Liver (tissue), 9 donors: ENCODE results near the gene OR2D3. TPM values are rescaled to one million over a fixed set of nuclear protein-coding genes. Genes with fewer than 3 reads are reported as not detected.

Experiments
- DNase-seq: peaks from one replicate; pipeline ENCODE4 v3.0.0-alpha.2; 2017; ENCODE audit warnings: low spot score
- H3K27ac ChIP-seq, 2 donors: one replicate each; pipeline ENCODE4 v1.7.0; 2013; ENCODE audit warnings: inconsistent platforms in 2 of 2, low read length in 2 of 2, control low read depth in 1 of 2, low read depth in 1 of 2, mild to moderate bottlenecking in 1 of 2
- H3K27me3 ChIP-seq, 4 donors: one replicate each; pipeline versions ENCODE4 v1.6.1 to v1.7.0; 2013; ENCODE audit warnings: low read length in 3 of 4, inconsistent platforms in 1 of 4, mild to moderate bottlenecking in 1 of 4, moderate library complexity in 1 of 4; ENCODE audit not compliant: control insufficient read depth in 4 of 4, insufficient read depth in 4 of 4
- H3K36me3 ChIP-seq, 4 donors: one replicate each; pipeline versions ENCODE4 v1.6.1 to v1.7.0; 2013; ENCODE audit warnings: low read length in 3 of 4, mild to moderate bottlenecking in 3 of 4, low read depth in 1 of 4, moderate library complexity in 1 of 4; ENCODE audit not compliant: control insufficient read depth in 4 of 4, insufficient read depth in 3 of 4
- H3K4me1 ChIP-seq, 4 donors: one replicate each; pipeline versions ENCODE4 v1.6.1 to v1.7.0; 2013; ENCODE audit warnings: low read length in 3 of 4, mild to moderate bottlenecking in 3 of 4, moderate library complexity in 1 of 4; ENCODE audit not compliant: control insufficient read depth in 4 of 4, insufficient read depth in 4 of 4
- H3K4me3 ChIP-seq, 3 donors: one replicate each; pipeline versions ENCODE4 v1.6.1 to v1.7.0; 2013; ENCODE audit warnings: low read length in 3 of 3, control low read depth in 1 of 3, low read depth in 1 of 3, mild to moderate bottlenecking in 1 of 3
- H3K9ac ChIP-seq, 2 donors: one replicate each; pipeline ENCODE4 v1.7.0; 2013; ENCODE audit warnings: low read length in 2 of 2, mild to moderate bottlenecking in 2 of 2, moderate library complexity in 2 of 2, control low read depth in 1 of 2, low read depth in 1 of 2
- H3K9me3 ChIP-seq, 4 donors: one replicate each; pipeline versions ENCODE4 v1.6.1 to v1.7.0; 2013; ENCODE audit warnings: low read length in 3 of 4; ENCODE audit not compliant: control insufficient read depth in 4 of 4
- ATF3 ChIP-seq: IDR thresholded peaks from 2 replicates; pipeline ENCODE4 v1.6.1; 2016; ENCODE audit warnings: antibody characterized with exemption
- EGR1 ChIP-seq, 2 donors: IDR thresholded peaks; 2 replicates each; pipeline ENCODE4 v1.6.1; 2016 to 2018; ENCODE audit warnings: antibody characterized with exemption in 2 of 2, low read depth in 2 of 2
- FOXA1 ChIP-seq: IDR thresholded peaks from 2 replicates; pipeline ENCODE4 v1.6.1; 2016; ENCODE audit warnings: antibody characterized with exemption
- FOXA2 ChIP-seq: IDR thresholded peaks from 2 replicates; pipeline ENCODE4 v1.6.1; 2016; ENCODE audit warnings: antibody characterized with exemption
- GABPA ChIP-seq, 2 donors: IDR thresholded peaks in 1 of 2; conservative IDR thresholded peaks in 1 of 2; 2 replicates each; pipeline ENCODE4 v1.6.1; 2016; ENCODE audit warnings: antibody characterized with exemption in 2 of 2, mild to moderate bottlenecking in 1 of 2, moderate library complexity in 1 of 2
- HNF4A ChIP-seq, 2 donors: conservative IDR thresholded peaks; 2 replicates each; pipeline ENCODE4 v1.6.1; 2016; ENCODE audit warnings: antibody characterized with exemption in 2 of 2, mild to moderate bottlenecking in 2 of 2
- HNF4G ChIP-seq: IDR thresholded peaks from 2 replicates; pipeline ENCODE4 v1.6.1; 2016; ENCODE audit warnings: antibody characterized with exemption
- NR2F2 ChIP-seq: IDR thresholded peaks from 2 replicates; pipeline ENCODE4 v1.6.1; 2016; ENCODE audit warnings: antibody characterized with exemption
- RAD21 ChIP-seq, 2 donors: IDR thresholded peaks; 2 replicates each; pipeline ENCODE4 v1.6.1; 2016; ENCODE audit warnings: antibody characterized with exemption in 2 of 2, mild to moderate bottlenecking in 2 of 2
- REST ChIP-seq: IDR thresholded peaks from 2 replicates; pipeline ENCODE4 v1.6.1; 2016; ENCODE audit warnings: antibody characterized with exemption, mild to moderate bottlenecking
- RXRA ChIP-seq, 2 donors: IDR thresholded peaks; 2 replicates each; pipeline ENCODE4 v1.6.1; 2017 to 2018; ENCODE audit warnings: antibody characterized with exemption in 2 of 2, mild to moderate bottlenecking in 1 of 2
- SP1 ChIP-seq: IDR thresholded peaks from 2 replicates; pipeline ENCODE4 v1.6.1; 2018; ENCODE audit warnings: antibody characterized with exemption, mild to moderate bottlenecking
- TAF1 ChIP-seq: conservative IDR thresholded peaks from 2 replicates; pipeline ENCODE4 v1.6.1; 2016; ENCODE audit warnings: antibody characterized with exemption, mild to moderate bottlenecking
- YY1 ChIP-seq: IDR thresholded peaks from 2 replicates; pipeline ENCODE4 v1.6.1; 2016; ENCODE audit warnings: antibody characterized with exemption, mild to moderate bottlenecking
- WGBS: extraction: QIAGEN DNeasy Blood & Tissue Kit; methylation state at CpG from one replicate; pipeline ENCODE4 v1.1.7; 2013; 5-methylcytosine and 5-hydroxymethylcytosine counted together
- polyA plus RNA-seq, 2 donors: library from polyadenylated mRNA; stranded (reverse) in 1 of 2; unstranded in 1 of 2; fragments of 200-250 nt in 1 of 2; fragments of >200 nt in 1 of 2; fragmentation: Nextera tagmentation in 1 of 2; extraction: Ambion mirVana in 1 of 2; gene quantifications; one replicate each; pipeline versions ENCODE4 v1.2.1 to v1.2.3, GENCODE V29; 2013 to 2015
- total RNA-seq, 2 donors: library from RNA; depleted of rRNA; stranded (reverse); fragments of >200 nt; gene quantifications; one replicate each; pipeline ENCODE4 v1.2.3, GENCODE V29; 2014
- TF ChIP-seq, protein P1 (sequence below): IDR thresholded peaks from 2 replicates; pipeline ENCODE4 v1.6.1; 2016; ENCODE audit warnings: antibody characterized with exemption
- TF ChIP-seq, protein P2 (sequence below): IDR thresholded peaks from 2 replicates; pipeline ENCODE4 v1.6.1; 2016; ENCODE audit warnings: antibody characterized with exemption
- donor health status: healthy.
- donor health status: healthy.
- donor health status: healthy.
- donor health status: healthy.
- donor health status: healthy.

OR2D3 gene
- total and polyA plus RNA-seq, 4 donors, result not detected

GRCh38 chr11:6928916-6929315, 8.1 kb downstream of the OR2D3 start:
- H3K9ac ChIP-seq, result no peak overlapping the region
- no peak overlapping the region for H3K4me3 ChIP-seq
- no peak for DNase-seq
- TF ChIP-seq HNF4G, result no peak
- TF ChIP-seq RAD21 (IDR thresholded peaks at IDR 0.05), result no peak
- TF ChIP-seq NR2F2, result no peak
- TF ChIP-seq REST, result no peak
- TF ChIP-seq EGR1 (IDR thresholded peaks at IDR 0.05; ENCODE audit: low read depth in 2 of 2), result no peak
- TF ChIP-seq, protein P1, sequence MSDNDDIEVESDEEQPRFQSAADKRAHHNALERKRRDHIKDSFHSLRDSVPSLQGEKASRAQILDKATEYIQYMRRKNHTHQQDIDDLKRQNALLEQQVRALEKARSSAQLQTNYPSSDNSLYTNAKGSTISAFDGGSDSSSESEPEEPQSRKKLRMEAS, result no peak
- TF ChIP-seq FOXA1, result no peak
- TF ChIP-seq HNF4A (conservative IDR thresholded peaks at IDR 0.05), result no peak
- no peak for TF ChIP-seq GABPA (IDR thresholded peaks at IDR 0.05 in 1 of 2, conservative IDR thresholded peaks at IDR 0.05 in 1 of 2)
- TF ChIP-seq TAF1, result no peak
- TF ChIP-seq RXRA (IDR thresholded peaks at IDR 0.05), result no peak
- TF ChIP-seq YY1, result no peak
- TF ChIP-seq SP1, result no peak
- TF ChIP-seq FOXA2, result no peak
- no peak for TF ChIP-seq ATF3
- 71% methylated on average over 4 of the region's 4 CpGs for WGBS
- peaks cover 0 to 14% (median 2%) of the 10 kb centered on the region in 4 donors for H3K27me3 ChIP-seq
- no peak overlapping the region for H3K27ac ChIP-seq
- peaks cover 0 to 1% (median 0%) of the 10 kb centered on the region in 4 donors for H3K9me3 ChIP-seq
- no peaks in the 10 kb centered on the region for H3K36me3 ChIP-seq
- peaks cover 4 to 9% (median 6%) of the 10 kb centered on the region in 4 donors for H3K4me1 ChIP-seq

DNA sequence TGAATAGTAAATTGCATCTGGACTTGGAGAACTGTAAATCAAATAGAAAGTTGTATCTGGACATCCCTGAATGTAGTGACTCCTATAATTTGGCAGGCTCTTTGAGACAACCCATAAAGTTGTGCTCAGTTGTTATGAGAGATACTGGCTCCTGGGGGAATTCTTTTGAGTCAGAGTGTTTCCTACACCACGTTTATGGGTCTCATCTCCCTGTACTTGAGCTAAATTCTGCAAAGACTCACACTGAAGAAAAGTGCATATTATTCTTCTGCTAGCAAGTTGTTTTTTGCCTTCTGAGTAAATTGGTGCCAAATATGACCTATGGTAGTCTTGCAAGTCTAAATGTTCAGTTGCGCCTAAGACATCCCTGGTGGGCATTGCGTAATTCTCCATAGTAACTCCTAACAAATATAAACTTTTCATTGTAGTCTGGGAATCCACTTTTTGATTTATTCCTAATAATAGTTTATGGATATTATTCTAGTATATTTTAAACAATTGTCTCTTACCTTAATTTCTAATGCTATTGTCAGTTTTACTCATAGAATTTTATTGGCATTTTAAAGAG, 10.4 kb downstream of the OR2D3 start:
- Histone ChIP-seq H3K9ac (no peak overlapping the region), H3K36me3 (no peaks in the 10 kb centered on the region), H3K4me3 (no peak overlapping the region), H3K27ac (no peak overlapping the region), H3K4me1 (peaks cover 4 to 7% (median 6%) of the 10 kb centered on the region in 4 donors), H3K27me3 (peaks cover 0 to 5% (median 2%) of the 10 kb centered on the region in 4 donors), H3K9me3 (no peaks in the 10 kb centered on the region)
- TF ChIP-seq NR2F2, result no peak
- TF ChIP-seq FOXA2, result no peak
- TF ChIP-seq TAF1, result no peak
- no peak for TF ChIP-seq YY1
- TF ChIP-seq FOXA1, result no peak
- no peak for TF ChIP-seq SP1
- TF ChIP-seq, protein P1, result no peak
- TF ChIP-seq, protein P2, sequence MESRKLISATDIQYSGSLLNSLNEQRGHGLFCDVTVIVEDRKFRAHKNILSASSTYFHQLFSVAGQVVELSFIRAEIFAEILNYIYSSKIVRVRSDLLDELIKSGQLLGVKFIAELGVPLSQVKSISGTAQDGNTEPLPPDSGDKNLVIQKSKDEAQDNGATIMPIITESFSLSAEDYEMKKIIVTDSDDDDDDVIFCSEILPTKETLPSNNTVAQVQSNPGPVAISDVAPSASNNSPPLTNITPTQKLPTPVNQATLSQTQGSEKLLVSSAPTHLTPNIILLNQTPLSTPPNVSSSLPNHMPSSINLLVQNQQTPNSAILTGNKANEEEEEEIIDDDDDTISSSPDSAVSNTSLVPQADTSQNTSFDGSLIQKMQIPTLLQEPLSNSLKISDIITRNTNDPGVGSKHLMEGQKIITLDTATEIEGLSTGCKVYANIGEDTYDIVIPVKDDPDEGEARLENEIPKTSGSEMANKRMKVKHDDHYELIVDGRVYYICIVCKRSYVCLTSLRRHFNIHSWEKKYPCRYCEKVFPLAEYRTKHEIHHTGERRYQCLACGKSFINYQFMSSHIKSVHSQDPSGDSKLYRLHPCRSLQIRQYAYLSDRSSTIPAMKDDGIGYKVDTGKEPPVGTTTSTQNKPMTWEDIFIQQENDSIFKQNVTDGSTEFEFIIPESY, result no peak
- no peak for TF ChIP-seq EGR1 (IDR thresholded peaks at IDR 0.05; ENCODE audit: low read depth in 2 of 2)
- no peak for DNase-seq
- WGBS, result 90% methylated on average over 3 of the region's 3 CpGs
